Hepatocyte (in vitro differentiated cells): Measurements from ENCODE around the gene ZNF692.

Experiments
- EZH2 ChIP-seq: fragments of 200-600 bp; sonication (generic); IDR thresholded peaks from 2 replicates; pipeline ENCODE4 v1.6.1; 2016; ENCODE audit warnings: antibody characterized with exemption, mild to moderate bottlenecking, borderline replicate concordance
- TF ChIP-seq, protein P1 (sequence below): fragments of 200-600 bp; sonication (generic); IDR thresholded peaks from 2 replicates; pipeline ENCODE4 v1.5.1; 2016; ENCODE audit warnings: antibody characterized with exemption, mild to moderate bottlenecking; ENCODE audit not compliant: poor library complexity

DNA sequence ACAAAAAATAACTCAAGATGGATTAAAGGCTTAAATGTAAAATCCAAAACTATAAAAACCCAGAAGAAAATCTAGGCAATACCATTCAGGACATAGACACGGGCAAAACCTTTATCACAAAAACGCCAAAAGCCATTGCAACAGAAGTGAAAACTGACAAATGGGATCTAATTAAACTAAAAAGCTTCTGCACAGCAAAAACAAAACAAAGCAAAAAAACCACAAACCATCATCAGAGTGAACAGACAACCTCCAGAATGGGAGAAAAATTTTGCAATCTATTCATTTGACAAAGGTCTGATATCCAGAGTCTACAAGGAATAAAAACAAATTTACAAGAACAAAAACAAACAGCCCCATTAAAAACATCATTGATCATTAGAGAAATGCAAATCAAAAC is 42.7 kb upstream of the ZNF692 start:
- TF ChIP-seq, protein P1, sequence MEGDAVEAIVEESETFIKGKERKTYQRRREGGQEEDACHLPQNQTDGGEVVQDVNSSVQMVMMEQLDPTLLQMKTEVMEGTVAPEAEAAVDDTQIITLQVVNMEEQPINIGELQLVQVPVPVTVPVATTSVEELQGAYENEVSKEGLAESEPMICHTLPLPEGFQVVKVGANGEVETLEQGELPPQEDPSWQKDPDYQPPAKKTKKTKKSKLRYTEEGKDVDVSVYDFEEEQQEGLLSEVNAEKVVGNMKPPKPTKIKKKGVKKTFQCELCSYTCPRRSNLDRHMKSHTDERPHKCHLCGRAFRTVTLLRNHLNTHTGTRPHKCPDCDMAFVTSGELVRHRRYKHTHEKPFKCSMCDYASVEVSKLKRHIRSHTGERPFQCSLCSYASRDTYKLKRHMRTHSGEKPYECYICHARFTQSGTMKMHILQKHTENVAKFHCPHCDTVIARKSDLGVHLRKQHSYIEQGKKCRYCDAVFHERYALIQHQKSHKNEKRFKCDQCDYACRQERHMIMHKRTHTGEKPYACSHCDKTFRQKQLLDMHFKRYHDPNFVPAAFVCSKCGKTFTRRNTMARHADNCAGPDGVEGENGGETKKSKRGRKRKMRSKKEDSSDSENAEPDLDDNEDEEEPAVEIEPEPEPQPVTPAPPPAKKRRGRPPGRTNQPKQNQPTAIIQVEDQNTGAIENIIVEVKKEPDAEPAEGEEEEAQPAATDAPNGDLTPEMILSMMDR: no peak
- TF ChIP-seq EZH2: no peak
